HG03442 (cell line): ENCODE data around the gene DXO.
"Not testable (repeated sequence)": the region's sequence is repeated elsewhere in the genome, so short reads cannot be mapped to it uniquely, and the experiment has no call there.

Experiments
- ATAC-seq: cut with Tn5 transposase; IDR thresholded peaks from one replicate; pipeline ENCODE4 v1.9.1; 2021; ENCODE audit warnings: mild to moderate bottlenecking, moderate library complexity; ENCODE audit not compliant: unreplicated experiment

The DXO gene

DNA sequence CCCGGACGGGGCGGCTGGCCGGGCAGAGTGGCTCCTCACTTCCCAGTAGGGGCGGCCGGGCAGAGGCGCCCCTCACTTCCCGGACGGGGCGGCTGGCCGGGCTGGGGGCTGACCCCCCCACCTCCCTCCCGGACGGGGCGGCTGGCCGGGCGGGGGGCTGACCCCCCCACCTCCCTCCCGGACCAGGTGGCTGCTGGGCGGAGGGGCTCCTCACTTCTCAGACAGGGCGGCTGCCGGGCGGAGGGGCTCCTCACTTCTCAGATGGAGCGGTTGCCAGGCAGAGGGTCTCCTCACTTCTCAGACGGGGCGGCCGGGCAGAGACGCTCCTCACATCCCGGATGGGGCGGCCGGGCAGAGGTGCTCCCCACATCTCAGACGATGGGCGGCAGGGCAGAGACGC is 39.8 kb downstream of the DXO start:
- ATAC-seq, result not testable (repeated sequence)

DNA sequence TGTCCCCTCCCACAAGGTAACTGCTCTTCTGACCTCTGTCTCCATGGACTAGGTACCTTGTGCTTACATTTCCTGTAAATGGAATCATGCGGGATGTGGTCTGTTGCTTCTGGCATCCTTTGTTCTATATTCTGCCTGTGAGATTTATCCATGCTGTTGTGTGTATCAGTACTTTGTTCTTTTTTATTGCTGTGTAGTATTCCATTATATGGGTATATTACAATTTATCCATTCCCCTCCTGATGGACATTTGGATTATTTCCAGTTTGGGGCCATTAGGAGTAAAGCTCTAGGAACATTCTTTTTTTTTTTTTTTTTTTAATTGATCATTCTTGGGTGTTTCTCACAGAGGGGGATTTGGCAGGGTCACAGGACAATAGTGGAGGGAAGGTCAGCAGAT is 41.0 kb downstream of the DXO start:
- no peak for ATAC-seq

DNA sequence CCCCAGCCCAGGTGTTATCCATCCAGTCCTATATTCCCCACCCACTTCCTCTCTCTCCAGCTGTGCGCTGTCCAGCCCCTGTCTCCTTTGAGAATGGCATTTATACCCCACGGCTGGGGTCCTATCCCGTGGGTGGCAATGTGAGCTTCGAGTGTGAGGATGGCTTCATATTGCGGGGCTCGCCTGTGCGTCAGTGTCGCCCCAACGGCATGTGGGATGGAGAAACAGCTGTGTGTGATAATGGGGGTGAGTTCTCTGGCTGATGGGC is 43.3 kb downstream of the DXO start:
- ATAC-seq, result no peak

DNA sequence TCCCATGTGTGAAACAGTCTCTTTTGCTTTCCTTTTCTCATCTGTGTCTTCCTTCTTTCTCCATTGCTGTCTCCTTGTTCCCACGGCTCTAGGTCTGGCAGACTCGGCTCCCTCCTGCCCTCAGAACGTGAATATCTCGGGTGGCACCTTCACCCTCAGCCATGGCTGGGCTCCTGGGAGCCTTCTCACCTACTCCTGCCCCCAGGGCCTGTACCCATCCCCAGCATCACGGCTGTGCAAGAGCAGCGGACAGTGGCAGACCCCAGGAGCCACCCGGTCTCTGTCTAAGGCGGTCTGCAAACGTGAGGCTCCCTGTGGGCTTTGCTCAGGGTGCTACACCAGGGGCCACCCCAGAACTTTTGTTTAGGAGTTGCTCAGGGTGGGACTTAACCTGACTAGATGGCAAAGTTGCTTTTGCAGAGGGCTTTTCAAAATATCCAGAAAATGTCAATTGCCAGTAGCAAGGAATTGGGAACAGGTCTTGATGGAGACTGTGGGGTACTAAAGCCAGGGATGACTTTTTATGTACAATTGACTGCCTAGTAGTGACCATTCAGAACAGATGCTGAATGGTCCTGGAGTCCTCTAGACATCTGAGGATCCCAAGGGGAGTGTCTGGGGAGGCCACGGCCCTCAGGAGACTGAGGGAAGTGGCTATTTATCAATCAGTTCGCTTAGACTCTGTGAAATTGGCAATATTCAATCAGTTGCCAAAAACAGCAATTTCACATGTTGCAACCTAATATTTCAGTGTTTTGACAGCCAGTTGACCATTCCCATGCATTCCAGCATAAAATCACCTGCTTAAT is 43.9 kb downstream of the DXO start:
- no peak for ATAC-seq

DNA sequence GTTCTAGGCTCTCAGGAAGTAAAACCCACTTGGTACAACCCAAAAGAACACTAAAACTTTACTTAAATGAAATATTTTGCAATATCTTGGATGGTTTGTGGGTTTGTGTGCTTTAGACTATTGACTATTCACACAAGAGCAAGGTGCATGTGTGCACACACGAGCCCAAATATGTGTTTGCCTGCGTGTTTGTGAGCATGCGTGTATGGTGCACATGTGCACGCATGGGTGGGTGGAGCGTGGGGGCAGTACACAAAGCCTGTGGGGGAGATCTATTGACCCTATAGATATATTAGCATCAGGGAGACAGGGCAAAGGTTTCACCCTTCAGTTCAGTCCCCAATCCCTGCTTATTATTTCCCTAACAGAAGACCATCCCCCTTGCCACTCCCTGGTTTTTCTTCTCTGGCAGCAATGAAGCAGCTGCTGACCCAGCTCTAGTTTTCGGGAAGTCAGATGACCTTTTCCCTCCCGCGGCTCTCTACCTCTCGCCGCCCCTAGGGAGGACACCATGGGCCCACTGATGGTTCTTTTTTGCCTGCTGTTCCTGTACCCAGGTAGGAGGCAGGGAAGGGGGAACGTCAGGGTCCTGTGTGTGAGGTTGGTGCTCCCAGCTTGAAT is 44.6 kb downstream of the DXO start, which contains the start of gene C2:
Gene C2 (plus strand): TSS at position 476 of the 621 bp plus-strand sequence. CDS start 36 bp downstream, at position 512.
- no peak for ATAC-seq

DNA sequence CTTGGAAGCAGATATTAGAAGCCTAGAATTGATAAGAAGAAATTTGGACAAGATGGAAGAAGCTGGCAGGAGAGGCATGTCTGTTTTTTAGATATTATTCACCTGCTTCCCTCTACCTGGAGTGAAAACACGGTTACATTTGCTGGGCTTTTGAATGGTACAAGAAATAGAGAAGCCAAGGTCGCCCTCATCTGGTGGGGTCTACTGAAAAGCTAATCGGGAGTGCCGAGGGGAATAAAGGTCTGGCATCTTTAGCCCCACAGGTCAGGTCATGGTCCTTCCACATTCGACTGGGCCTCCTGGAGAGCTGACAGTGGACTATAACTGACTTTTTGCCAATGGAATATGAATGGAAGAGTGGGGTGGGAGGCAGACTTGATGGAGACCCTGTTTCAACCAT is 49.0 kb downstream of the DXO start:
- ATAC-seq, result no peak

DNA sequence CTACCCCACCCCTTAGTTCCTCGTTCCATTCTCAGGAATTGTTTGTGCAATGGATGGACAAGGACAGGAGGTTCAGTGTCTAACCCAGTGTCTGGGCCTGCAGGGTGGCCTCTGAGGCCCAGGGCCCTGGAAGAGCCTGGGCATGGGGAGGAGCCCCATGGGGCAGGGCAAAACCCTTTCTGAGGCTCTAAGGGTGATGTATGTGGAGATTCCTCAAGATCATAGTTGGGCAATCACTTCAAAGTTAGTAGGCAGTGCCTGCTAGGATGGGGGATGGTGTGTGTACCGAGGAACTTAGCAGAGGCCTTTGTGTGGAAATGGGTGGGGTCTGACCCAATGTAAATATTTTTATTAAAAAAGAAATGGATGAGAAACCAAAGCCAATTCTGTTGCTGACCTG is 51.1 kb downstream of the DXO start:
- ATAC-seq, result no peak
